GM18870 (cell line): ENCODE data around the gene MFNG.

Experiments
- ATAC-seq: cut with Tn5 transposase; IDR thresholded peaks from one replicate; pipeline ENCODE4 v1.9.1; 2021; ENCODE audit warnings: moderate library complexity; ENCODE audit not compliant: unreplicated experiment

MFNG gene

DNA sequence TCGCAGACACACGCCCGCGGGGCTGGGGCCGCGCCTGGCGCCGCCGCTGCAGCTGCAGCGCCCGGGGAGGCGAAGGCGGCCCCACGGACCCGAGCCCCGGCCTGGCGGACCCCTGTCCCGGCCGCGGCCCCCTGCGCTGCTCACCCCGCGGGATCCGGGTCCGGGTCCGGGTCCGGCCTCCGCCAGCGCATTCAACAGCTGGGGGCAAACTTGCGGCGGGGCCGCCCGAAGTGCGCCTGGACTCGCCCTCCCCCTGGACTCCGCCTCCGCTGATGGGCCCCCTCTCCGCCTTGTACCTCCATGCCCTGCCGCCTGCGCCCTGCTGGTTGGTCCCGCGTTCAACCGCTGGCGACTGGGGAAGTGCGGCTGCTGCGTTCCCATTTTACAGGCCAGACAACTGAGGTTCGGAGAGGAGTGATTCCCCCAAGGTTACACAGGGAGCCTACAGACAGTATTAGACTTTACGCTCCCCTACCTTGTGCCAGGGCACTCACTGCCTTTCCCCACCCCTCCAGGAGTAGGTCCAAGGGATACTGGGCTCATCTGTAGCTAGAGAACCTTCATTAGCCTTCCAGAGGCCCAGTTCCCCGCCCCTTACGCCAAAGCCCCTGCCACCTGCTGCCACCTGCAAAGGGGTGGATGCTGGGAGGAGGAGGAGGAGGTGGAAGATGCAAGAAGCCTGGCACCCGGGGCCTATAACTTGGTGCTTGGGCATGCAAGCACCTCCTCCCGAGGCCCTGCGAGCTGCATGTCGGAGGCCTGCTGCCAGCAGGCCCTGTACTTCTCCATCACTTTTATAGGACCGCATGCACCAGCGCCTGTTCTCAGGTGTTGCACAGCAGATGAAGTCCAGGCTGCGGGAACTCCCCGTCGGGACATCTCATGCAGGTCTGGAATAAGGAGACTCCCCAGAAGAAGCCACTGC, 58.2 kb downstream of the MFNG start:
- no peak for ATAC-seq

DNA sequence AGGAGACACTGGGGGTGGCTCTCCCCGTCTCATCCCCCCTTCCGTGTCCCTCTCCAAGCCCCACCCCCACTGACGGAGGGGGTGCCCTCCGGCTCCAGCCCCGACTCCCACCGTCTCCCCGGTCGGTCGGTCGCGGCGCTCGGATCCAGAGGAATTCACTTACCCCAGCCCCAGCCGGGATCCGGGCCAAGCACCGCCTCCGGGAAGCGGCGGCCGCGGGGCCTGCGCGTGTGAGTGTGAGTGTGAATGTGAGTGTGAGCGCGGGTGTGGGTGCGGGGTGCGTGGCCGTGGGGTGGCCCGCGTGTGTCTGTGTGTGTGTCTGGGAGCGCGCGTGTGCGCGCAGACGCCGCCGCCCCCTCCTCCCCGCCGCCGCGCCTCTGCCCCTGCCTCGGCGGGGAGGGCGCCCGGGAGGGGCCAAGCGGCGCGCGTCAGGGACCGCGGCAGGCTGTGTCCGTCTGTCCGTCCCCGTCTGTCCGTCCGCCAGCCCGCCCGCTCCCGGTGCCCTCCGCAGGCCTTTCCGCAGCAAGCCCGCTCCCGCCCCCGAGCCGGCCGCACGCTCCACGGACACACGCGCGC, 59.0 kb downstream of the MFNG start, which contains the start of gene ELFN2:
Gene ELFN2, minus strand, starts transcription at position 345 of the 576 bp plus-strand sequence. CDS start 51,945 bp downstream, outside the sequence.
- ATAC-seq: no peak

DNA sequence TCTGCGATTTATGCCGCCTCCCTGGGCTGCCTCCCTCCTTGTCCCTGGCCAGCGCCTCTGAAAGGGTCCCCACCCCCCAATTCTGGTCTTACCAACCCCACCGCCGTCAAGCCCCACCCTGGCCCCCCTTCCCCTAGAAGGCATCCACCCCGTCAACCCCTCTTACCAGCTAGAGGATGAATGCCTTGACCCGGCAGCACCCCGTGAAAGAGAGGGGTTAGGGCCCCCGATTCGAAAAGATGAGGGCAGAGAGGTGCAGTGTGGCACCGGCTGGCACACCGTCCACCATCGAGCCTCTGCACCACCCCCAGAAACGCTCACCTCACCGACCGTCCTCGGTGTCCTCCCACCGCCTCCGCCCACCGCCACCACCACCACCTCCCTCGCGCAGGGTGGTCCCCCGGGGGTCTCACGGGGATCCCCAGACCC, 59.5 kb downstream of the MFNG start:
- no peak for ATAC-seq

DNA sequence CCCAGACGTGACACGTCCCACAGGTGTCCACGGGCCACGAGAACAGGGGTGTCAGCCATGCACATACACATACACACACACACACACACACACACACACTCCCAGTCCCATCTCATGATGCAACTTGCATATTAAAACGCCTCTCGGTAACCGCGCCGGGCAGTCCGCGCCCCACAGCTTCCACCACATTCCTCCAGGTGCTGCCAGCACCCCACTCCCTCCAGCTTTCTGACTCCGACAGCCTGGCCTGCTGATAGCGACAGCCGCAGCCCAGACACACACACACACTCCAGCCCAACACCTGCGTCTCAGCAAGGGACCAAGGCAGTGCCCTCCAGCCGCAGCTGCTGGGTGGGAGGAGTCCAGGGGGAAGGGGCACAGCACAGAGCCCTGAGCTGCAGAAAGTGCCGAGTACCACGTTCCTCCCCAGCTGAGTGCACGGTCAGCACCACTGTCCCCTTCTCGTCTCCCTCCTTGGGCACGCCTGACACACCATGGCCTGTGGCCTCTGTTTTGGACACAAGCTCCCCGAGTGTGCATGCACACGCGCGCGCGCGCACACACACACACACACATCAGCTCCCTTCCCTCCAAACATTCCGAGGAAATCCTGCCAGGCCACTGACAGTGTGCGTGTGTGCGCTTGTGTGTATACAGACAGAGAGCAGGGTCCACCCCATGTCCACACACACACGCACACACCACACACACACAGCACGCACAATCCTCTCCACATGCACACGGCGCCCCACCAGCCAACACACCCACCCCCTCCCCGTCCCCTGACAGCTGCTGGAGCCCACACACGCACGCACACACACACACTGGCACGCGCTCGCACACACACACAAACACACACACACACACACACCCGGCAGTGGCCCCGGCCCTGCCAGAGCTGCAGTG, 60.1 kb downstream of the MFNG start:
- ATAC-seq: no peak

DNA sequence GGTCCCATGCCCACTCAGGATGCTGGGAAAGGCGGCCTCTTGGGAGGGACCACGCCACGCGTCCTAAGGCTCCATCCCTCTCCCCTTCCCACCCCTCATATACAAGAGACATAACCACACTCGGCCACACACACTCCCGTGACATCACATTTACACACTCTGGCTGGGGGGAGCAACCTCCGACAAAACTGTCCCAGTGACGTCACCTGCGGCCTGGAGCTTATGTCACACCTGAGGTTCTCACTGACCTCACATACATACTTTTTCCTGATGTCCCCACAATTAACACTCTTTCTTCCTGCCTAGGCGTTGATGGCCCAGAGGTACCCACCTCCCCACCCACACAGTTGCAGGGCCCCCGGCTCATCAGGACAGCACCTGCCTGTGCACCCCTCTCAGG, 60.8 kb downstream of the MFNG start:
- ATAC-seq: no peak

DNA sequence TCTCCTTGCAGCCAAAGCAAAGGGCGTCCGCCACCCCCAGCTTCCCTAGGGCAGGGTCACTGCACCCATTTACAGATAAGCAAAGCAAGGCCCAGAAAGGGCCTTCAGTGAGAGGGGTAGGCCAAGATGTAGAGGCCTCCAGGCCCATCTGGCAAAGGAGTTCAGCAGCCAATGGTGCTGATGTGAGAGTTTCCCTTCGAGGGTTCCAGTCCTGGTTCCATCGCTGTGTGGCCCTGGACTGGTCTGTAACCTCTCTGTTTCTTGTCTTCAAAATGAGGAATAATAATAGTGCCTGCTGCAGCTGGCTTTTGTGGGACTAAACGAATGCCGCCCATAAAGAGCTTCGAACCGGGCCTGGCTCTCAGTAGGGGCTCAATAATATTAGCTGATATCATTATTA, 62.9 kb downstream of the MFNG start:
- ATAC-seq: no peak

DNA sequence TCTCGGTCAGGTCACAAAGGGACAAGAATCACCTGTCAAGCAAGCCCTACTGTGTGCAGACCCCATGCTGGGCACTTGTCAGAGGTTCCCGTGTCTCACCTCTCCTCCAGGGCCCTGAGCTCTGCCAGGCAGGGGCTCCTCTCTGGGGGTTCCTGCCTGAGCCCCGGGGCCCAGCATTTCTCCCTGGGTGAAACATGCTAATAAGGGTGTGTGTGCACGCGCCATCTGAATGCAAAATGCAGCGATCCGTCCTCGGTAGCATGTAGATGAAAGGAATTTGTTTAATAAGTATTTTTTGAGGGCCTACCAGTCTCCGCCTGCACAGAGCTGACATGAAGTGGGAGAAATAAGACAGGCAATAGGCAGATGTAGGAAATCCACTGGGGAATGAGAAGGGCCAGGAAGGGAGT, 64.7 kb downstream of the MFNG start:
- no peak for ATAC-seq

DNA sequence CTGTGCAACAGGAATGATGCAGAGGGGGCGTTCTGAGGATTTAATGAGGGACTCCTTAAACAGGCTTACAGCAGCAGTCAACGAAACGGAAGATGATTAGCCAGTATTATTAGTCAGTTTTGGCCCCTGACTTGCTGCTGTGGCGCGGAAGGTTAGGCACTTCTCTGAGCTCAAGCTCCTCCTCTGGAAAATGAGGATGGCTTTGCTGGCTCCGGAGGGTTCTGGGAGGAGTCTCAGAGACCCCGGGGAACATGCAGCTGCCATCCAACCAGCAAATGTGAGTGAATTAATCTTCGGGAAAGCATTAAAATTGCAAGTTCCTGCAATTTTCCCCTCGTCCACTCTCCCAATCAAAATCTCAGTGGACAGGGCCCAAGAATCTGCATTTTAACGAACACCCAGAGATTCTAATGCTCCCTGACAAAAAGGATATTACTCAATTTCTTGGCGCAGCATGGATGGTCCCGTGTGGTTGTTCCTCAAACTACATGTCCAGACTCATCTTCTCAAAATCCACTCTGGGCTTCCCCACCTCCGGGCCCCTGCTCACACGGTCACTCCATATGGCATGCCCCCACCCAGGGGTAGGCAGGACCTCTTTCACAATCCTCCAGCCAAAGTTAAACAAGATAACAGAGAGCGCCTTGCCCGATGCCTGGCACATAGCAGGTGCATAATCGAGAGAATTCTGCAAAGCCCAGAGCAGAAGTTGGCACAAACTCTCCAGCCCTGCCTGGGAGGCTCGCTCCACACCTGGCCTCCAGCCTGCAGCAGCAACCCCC, 65.3 kb downstream of the MFNG start:
- ATAC-seq: no peak

DNA sequence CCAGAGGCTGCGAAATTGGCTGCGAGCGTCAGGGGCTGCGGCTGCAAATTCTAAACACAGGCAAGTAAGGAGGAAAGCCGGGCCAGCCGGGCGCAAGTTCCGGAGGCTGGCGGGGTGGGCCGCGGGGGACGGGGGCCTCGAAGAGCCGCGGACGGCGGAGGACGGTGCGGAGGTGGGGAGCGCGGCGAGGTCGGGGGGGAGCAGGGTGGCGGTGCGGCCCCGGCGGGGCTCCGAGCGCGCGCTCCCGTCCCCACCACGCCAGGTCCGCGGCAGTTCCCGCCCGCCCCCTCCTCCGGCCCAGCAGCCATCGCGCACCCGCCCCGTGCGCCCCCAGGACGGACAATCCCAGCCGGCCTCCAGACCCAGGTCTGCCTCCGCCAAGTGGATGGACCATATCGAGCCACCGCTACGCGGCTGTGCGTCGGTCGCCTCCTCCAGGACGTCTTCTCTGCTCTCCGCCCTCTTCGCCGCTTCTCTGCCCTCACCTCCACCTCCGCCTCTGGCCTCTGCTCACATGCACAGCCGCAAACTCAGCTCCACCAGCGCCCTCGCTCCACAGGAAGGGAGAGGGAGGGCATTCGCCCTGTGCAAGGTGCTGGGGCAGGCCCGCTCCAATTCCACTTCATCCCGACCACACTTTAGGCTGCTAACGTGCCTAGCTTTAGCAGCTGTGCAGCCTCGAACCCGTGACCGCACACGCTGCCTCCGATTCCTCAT, 66.1 kb downstream of the MFNG start:
- ATAC-seq: no peak

DNA sequence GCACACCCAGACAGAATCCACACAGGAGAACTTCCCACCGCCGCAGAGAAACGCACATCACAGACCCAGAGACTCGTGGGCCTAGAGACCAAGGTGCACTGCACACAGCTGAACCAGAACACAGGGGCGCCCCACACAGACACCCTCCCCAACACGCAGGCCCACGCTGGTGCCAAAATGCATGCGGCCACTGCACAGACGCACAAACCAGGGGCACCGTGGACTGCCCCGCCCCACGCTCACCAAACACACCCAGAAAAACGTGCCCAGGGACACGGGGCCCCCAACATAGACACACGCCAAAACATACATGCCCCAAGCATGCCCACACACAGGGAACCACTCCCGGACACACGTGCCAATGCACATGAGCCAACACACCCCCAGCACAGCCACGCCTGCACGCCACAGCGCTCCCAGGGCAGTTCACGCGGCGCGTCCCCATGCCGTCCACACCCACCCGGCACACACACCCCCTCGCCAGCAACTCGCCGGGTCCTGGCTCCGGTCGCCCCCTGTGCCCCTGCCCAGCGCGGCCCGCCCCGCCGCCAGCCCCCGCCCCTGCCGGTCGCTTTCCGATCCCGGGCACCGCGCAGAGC, 66.7 kb downstream of the MFNG start:
- ATAC-seq: no peak
